B cell (primary cell): ENCODE data around the gene PDIA2. TPM values are rescaled to one million over a fixed set of nuclear protein-coding genes. Genes with fewer than 3 reads are reported as not detected.
"Not testable (repeated sequence)": the region's sequence is repeated elsewhere in the genome, so short reads cannot be mapped to it uniquely, and the experiment has no call there.

Source experiments
- ATAC-seq: fragments of 200-7000 bp; cut with Tn5 transposase; one replicate; pipeline ENCODE4 v1.10.0; 2021; ENCODE audit warnings: low read depth, mild to moderate bottlenecking, moderate number of reproducible peaks, moderate library complexity
- CTCF ChIA-PET: fragments of 350-600 bp; sonication (Branson Sonifier 250); formaldehyde crosslinking; loops from one replicate; lab custom pipeline; 2021; ENCODE audit warnings: antibody characterized with exemption, inconsistent platforms; lab: Charles Lee
- POLR2A ChIA-PET: fragments of 350-600 bp; sonication (Branson Sonifier 250); formaldehyde crosslinking; loops from one replicate; lab custom pipeline; 2021; ENCODE audit warnings: antibody characterized with exemption; lab: Charles Lee
- DNase-seq: peaks from one replicate; pipeline ENCODE4 v3.0.0; 2013
- H2AFZ ChIP-seq: 2 replicates; pipeline ENCODE4 v1.6.1; 2012; ENCODE audit warnings: mild to moderate bottlenecking, low read depth, low read length; ENCODE audit not compliant: insufficient read depth, poor library complexity, severe bottlenecking
- H3K27ac ChIP-seq, 2 donors: 1 replicate in 1 of 2; 2 replicates in 1 of 2; pipeline ENCODE4 v1.5.1; 2012 to 2013; ENCODE audit warnings: low read length in 2 of 2, mild to moderate bottlenecking in 2 of 2, moderate library complexity in 1 of 2
- H3K27me3 ChIP-seq, 4 experiments: fragments of 200-600 bp in 1 of 4; sonication (generic) in 1 of 4; replicated peaks in 1 of 4; 1 replicate in 2 of 4; 2 replicates in 2 of 4; pipeline versions ENCODE4 v1.6.1 to v1.7.0; 2013 to 2016; ENCODE audit warnings: low read length in 3 of 4, mild to moderate bottlenecking in 2 of 4, mixed read lengths in 1 of 4, moderate library complexity in 1 of 4; ENCODE audit not compliant: insufficient read depth in 4 of 4, control insufficient read depth in 3 of 4; ENCODE audit errors: control extremely low read depth in 1 of 4
- H3K36me3 ChIP-seq, 2 experiments: replicated peaks in 1 of 2; 1 replicate in 1 of 2; 2 replicates in 1 of 2; pipeline versions ENCODE4 v1.6.1 to v1.7.1; 2013; ENCODE audit warnings: low read length in 1 of 2; ENCODE audit not compliant: insufficient read depth in 2 of 2, control insufficient read depth in 1 of 2; ENCODE audit errors: control extremely low read depth in 1 of 2, extremely low read depth in 1 of 2
- H3K4me1 ChIP-seq, 2 donors: fragments of 200-600 bp in 1 of 2; sonication (generic) in 1 of 2; 1 replicate in 1 of 2; 2 replicates in 1 of 2; pipeline versions ENCODE4 v1.5.1 to v1.6.1; 2013 to 2017; ENCODE audit warnings: low read length in 2 of 2; ENCODE audit not compliant: control insufficient read depth in 2 of 2, insufficient read depth in 2 of 2
- H3K4me2 ChIP-seq: replicated peaks from 2 replicates; pipeline ENCODE3; 2012; ENCODE audit warnings: mild to moderate bottlenecking, low read depth, low read length; ENCODE audit not compliant: poor library complexity, severe bottlenecking
- H3K4me3 ChIP-seq, 5 experiments: fragments of 200-600 bp in 1 of 5; sonication (generic) in 1 of 5; 1 replicate in 3 of 5; 2 replicates in 2 of 5; pipeline versions ENCODE4 v1.5.1 to v1.7.0; 2011 to 2016; ENCODE audit warnings: low read length in 4 of 5, mild to moderate bottlenecking in 4 of 5, low read depth in 2 of 5, control low read depth in 1 of 5, moderate library complexity in 1 of 5; ENCODE audit not compliant: insufficient read depth in 1 of 5; ENCODE audit errors: control extremely low read depth in 1 of 5, extremely low read depth in 1 of 5
- H3K79me2 ChIP-seq: fragments of 200-600 bp; sonication (generic); one replicate; pipeline ENCODE4 v1.6.0; 2016; ENCODE audit warnings: low read length; ENCODE audit not compliant: control insufficient read depth, insufficient read depth
- H3K9ac ChIP-seq: fragments of 200-600 bp; sonication (generic); 2 replicates; pipeline ENCODE4 v1.6.1; 2017; ENCODE audit warnings: mild to moderate bottlenecking, low read length, moderate library complexity
- H3K9me3 ChIP-seq, 3 donors: one replicate each; pipeline versions ENCODE4 v1.6.1 to v1.7.1; 2013; ENCODE audit warnings: low read length in 2 of 3; ENCODE audit not compliant: control insufficient read depth in 2 of 3, insufficient read depth in 1 of 3; ENCODE audit errors: control extremely low read depth in 1 of 3
- H4K20me1 ChIP-seq: 2 replicates; pipeline ENCODE4 v1.6.0; 2012; ENCODE audit warnings: mild to moderate bottlenecking, low read length; ENCODE audit not compliant: insufficient read depth, control insufficient read depth, poor library complexity, severe bottlenecking
- H3K27ac Mint-ChIP-seq: one replicate; pipeline ENCODE4 v1.8.0; 2021; ENCODE audit warnings: mixed read lengths
- H3K27me3 Mint-ChIP-seq: one replicate; pipeline ENCODE4 v1.8.0; 2021; ENCODE audit warnings: mixed read lengths
- H3K4me1 Mint-ChIP-seq: one replicate; pipeline ENCODE4 v1.8.0; 2021; ENCODE audit warnings: mixed read lengths
- H3K4me3 Mint-ChIP-seq: one replicate; pipeline ENCODE4 v1.8.0; 2021; ENCODE audit warnings: mixed read lengths
- H3K9me3 Mint-ChIP-seq: one replicate; pipeline ENCODE4 v1.8.0; 2022; ENCODE audit warnings: mixed read lengths; ENCODE audit not compliant: insufficient read depth
- CTCF ChIP-seq: fragments of 200-600 bp; IDR thresholded peaks from one replicate; pipeline ENCODE4 v1.8.0; 2022; ENCODE audit warnings: antibody characterized with exemption, mild to moderate bottlenecking
- EZH2 ChIP-seq: IDR thresholded peaks from 2 replicates; pipeline ENCODE4 v1.6.1; 2012; ENCODE audit warnings: borderline replicate concordance, low read depth, mild to moderate bottlenecking, moderate library complexity, low read length; ENCODE audit not compliant: insufficient read depth, poor library complexity, severe bottlenecking
- whole genome bisulfite sequencing: methylation state at CpG from one replicate; pipeline ENCODE4 v1.1.5; 2013; ENCODE audit warnings: missing lambda C conversion rate; ENCODE audit not compliant: insufficient coverage; 5-methylcytosine and 5-hydroxymethylcytosine counted together
- intact Hi-C: fragments of 100-400 bp; cut with micrococcal nuclease; formaldehyde crosslinking; loops from one replicate; pipeline ENCODE4 v1.10.0; 2022
- polyA plus RNA-seq: library from polyadenylated mRNA; depleted of rRNA; stranded (reverse); fragments of >200 nt; gene quantifications from 2 replicates; pipeline ENCODE4 v1.2.3, GENCODE V29; 2012
- total RNA-seq, 2 donors: library from RNA; stranded (reverse); fragments of 120-200 nt in 1 of 2; gene quantifications; 1 replicate in 1 of 2; 2 replicates in 1 of 2; pipeline versions ENCODE4 v1.2.3 to v1.2.4, GENCODE V29; 2013 to 2022

PDIA2 gene
- total and polyA plus RNA-seq, 2 donors (not counting 1 experiment from before 2014, with no cell fraction given): 0.06 TPM; not detected in 1

GRCh38 chr16:266258-267164 is 16.5 kb upstream of the PDIA2 start:
- H3K4me3 ChIP-seq: no peak overlapping the region
- no peak overlapping the region for H3K9ac ChIP-seq
- H2AFZ ChIP-seq: no peak overlapping the region
- Mint-ChIP-seq H3K4me1 (no peaks in the 10 kb centered on the region), H3K27me3 (no peaks in the 10 kb centered on the region), H3K27ac (no peak overlapping the region), H3K9me3 (no peaks in the 10 kb centered on the region), H3K4me3 (no peak overlapping the region)
- no peaks in the 10 kb centered on the region for H3K27me3 ChIP-seq
- no peak for ATAC-seq
- no peaks in the 10 kb centered on the region for H3K9me3 ChIP-seq
- intact Hi-C loops: no loop called here
- CTCF ChIA-PET: no interaction called here
- no peak overlapping the region for H3K4me2 ChIP-seq
- H3K4me1 ChIP-seq: no peaks in the 10 kb centered on the region
- peaks cover 0 to 11% of the 10 kb centered on the region in 2 experiments for H3K36me3 ChIP-seq
- POLR2A ChIA-PET: no interaction called here
- no peak for DNase-seq
- no peak for TF ChIP-seq EZH2
- TF ChIP-seq CTCF: no peak
- no peaks in the 10 kb centered on the region for H3K79me2 ChIP-seq
- no peak overlapping the region for H3K27ac ChIP-seq
- no peaks in the 10 kb centered on the region for H4K20me1 ChIP-seq
- WGBS: 85% methylated on average over 24 of the region's 25 CpGs

GRCh38 chr16:267562-267961 is 15.4 kb upstream of the PDIA2 start:
- H2AFZ ChIP-seq, H3K9me3 ChIP-seq, DNase-seq, CTCF ChIA-PET, H4K20me1 ChIP-seq, H3K9ac ChIP-seq, H3K27ac ChIP-seq, H3K4me1 Mint-ChIP-seq, H3K27me3 ChIP-seq, H3K36me3 ChIP-seq, H3K4me3 Mint-ChIP-seq, intact Hi-C loops, H3K4me1 ChIP-seq, H3K4me3 ChIP-seq, H3K27ac Mint-ChIP-seq, H3K79me2 ChIP-seq, H3K27me3 Mint-ChIP-seq, H3K4me2 ChIP-seq, POLR2A ChIA-PET, H3K9me3 Mint-ChIP-seq, ATAC-seq: not testable (repeated sequence)
- 97% methylated on average over 17 of the region's 17 CpGs for WGBS
